IMR-90 (cell line): ENCODE data around the gene CREBBP. TPM values are rescaled to one million over a fixed set of nuclear protein-coding genes. Genes with fewer than 3 reads are reported as not detected.

Experiments
- ATAC-seq: fragments of 200-7000 bp; cut with Tn5 transposase; 2 replicates; pipeline ENCODE4 v1.9.1; 2020; ENCODE audit warnings: low read depth, mild to moderate bottlenecking, moderate library complexity
- BruUV-seq: library from RNA; stranded (reverse); fragments of 400-500 nt; replicated peaks from 2 replicates; lab custom pipeline; 2021; lab: Mats Ljungman, UMichigan
- CTCF ChIA-PET: fragments of 300-600 bp; formaldehyde crosslinking; extraction: SDS; loops from one replicate; lab custom pipeline; 2021; ENCODE audit warnings: antibody characterized with exemption; lab: Yijun Ruan, JAX
- POLR2A ChIA-PET: fragments of 300-600 bp; sonication (Branson Sonifier 250); formaldehyde crosslinking; loops from one replicate; lab custom pipeline; 2022; ENCODE audit warnings: antibody characterized with exemption; ENCODE audit not compliant: unreplicated experiment; lab: Charles Lee
- DNase-seq: peaks from one replicate; pipeline ENCODE4 v3.0.0; 2013
- H2AFZ ChIP-seq: replicated peaks from 2 replicates; pipeline ENCODE3; 2013; ENCODE audit warnings: low read length, mild to moderate bottlenecking; ENCODE audit not compliant: poor library complexity
- H2AK5ac ChIP-seq: 2 replicates; pipeline ENCODE4 v1.6.1; 2013; ENCODE audit warnings: low read depth, low read length, inconsistent platforms
- H2AK9ac ChIP-seq: replicated peaks from 2 replicates; pipeline ENCODE3; 2013; ENCODE audit warnings: mild to moderate bottlenecking, low read depth, low read length, moderate library complexity; ENCODE audit not compliant: poor library complexity
- H2BK120ac ChIP-seq: 2 replicates; pipeline ENCODE4 v1.6.1; 2013; ENCODE audit warnings: low read depth, low read length, inconsistent platforms
- H2BK15ac ChIP-seq: 3 replicates; pipeline ENCODE4 v1.6.1; 2013; ENCODE audit warnings: low read depth, low read length, inconsistent platforms
- H2BK20ac ChIP-seq: 2 replicates; pipeline ENCODE4 v1.6.1; 2013; ENCODE audit warnings: low read depth, mild to moderate bottlenecking, inconsistent platforms, low read length, moderate library complexity
- H2BK5ac ChIP-seq: 2 replicates; pipeline ENCODE4 v1.6.1; 2013; ENCODE audit warnings: mild to moderate bottlenecking, low read depth, low read length, inconsistent platforms; ENCODE audit not compliant: poor library complexity, severe bottlenecking
- H3K14ac ChIP-seq: replicated peaks from 2 replicates; pipeline ENCODE4 v1.6.1; 2013; ENCODE audit warnings: low read depth, low read length, inconsistent platforms
- H3K18ac ChIP-seq: 2 replicates; pipeline ENCODE4 v1.6.1; 2013; ENCODE audit warnings: low read depth, low read length, control low read depth
- H3K23ac ChIP-seq: 2 replicates; pipeline ENCODE4 v1.6.1; 2013; ENCODE audit warnings: low read depth, low read length, inconsistent platforms
- H3K27ac ChIP-seq: 2 replicates; pipeline ENCODE4 v1.5.1; 2013; ENCODE audit warnings: mild to moderate bottlenecking, control low read depth, low read length; ENCODE audit not compliant: insufficient read depth
- H3K27me3 ChIP-seq: 2 replicates; pipeline ENCODE4 v1.6.1; 2013; ENCODE audit warnings: low read length; ENCODE audit not compliant: control insufficient read depth, insufficient read depth
- H3K36me3 ChIP-seq: 2 replicates; pipeline ENCODE4 v1.6.1; 2013; ENCODE audit warnings: low read length, mixed read lengths; ENCODE audit not compliant: control insufficient read depth, insufficient read depth
- H3K4ac ChIP-seq: 2 replicates; pipeline ENCODE4 v1.6.1; 2013; ENCODE audit warnings: low read depth, low read length, inconsistent platforms
- H3K4me1 ChIP-seq: 2 replicates; pipeline ENCODE4 v1.6.1; 2013; ENCODE audit warnings: low read length, mixed read lengths; ENCODE audit not compliant: control insufficient read depth, insufficient read depth
- H3K4me2 ChIP-seq: 2 replicates; pipeline ENCODE4 v1.6.1; 2013; ENCODE audit warnings: low read depth, mild to moderate bottlenecking, control low read depth, low read length, moderate library complexity
- H3K4me3 ChIP-seq: 2 replicates; pipeline ENCODE4 v1.5.1; 2013; ENCODE audit warnings: low read depth, mild to moderate bottlenecking, control low read depth, low read length, moderate library complexity; ENCODE audit not compliant: insufficient read depth
- H3K56ac ChIP-seq: 2 replicates; pipeline ENCODE4 v1.6.1; 2013; ENCODE audit warnings: low read length, inconsistent platforms; ENCODE audit not compliant: insufficient read depth; ENCODE audit errors: extremely low read depth
- H3K79me1 ChIP-seq, 2 experiments: 2 replicates each; pipeline ENCODE4 v1.6.1; 2013; ENCODE audit warnings: low read length in 2 of 2, inconsistent platforms in 1 of 2, low read depth in 1 of 2
- H3K9ac ChIP-seq: 2 replicates; pipeline ENCODE4 v1.6.1; 2013; ENCODE audit warnings: low read depth, low read length, control low read depth
- H3K9me1 ChIP-seq: 2 replicates; pipeline ENCODE4 v1.6.1; 2013; ENCODE audit warnings: low read length, inconsistent platforms; ENCODE audit not compliant: insufficient read depth
- H3K9me3 ChIP-seq: 2 replicates; pipeline ENCODE4 v1.6.1; 2013; ENCODE audit warnings: low read length; ENCODE audit not compliant: control insufficient read depth, insufficient read depth
- H4K20me1 ChIP-seq: 2 replicates; pipeline ENCODE4 v1.6.1; 2013; ENCODE audit warnings: low read length, inconsistent platforms; ENCODE audit not compliant: insufficient read depth
- H4K5ac ChIP-seq: 2 replicates; pipeline ENCODE4 v1.6.1; 2013; ENCODE audit warnings: mild to moderate bottlenecking, low read depth, low read length, control low read depth
- H4K8ac ChIP-seq, 2 experiments: 2 replicates each; pipeline ENCODE4 v1.6.1; 2013; ENCODE audit warnings: low read depth in 2 of 2, low read length in 2 of 2, control low read depth in 1 of 2, inconsistent platforms in 1 of 2
- H4K91ac ChIP-seq: 2 replicates; pipeline ENCODE4 v1.6.1; 2013; ENCODE audit warnings: low read depth, low read length, inconsistent platforms; ENCODE audit not compliant: insufficient read depth
- MAFK ChIP-seq: IDR thresholded peaks from 2 replicates; pipeline ENCODE4 v1.6.1; 2012; ENCODE audit warnings: low read depth, low read length, improper control_type of control experiment
- RCOR1 ChIP-seq: IDR thresholded peaks from 2 replicates; pipeline ENCODE4 v1.6.1; 2012; ENCODE audit warnings: mild to moderate bottlenecking, low read length, improper control_type of control experiment; ENCODE audit not compliant: insufficient replicate concordance
- WGBS, 2 experiments: methylation state at CpG; one replicate each; pipeline versions ENCODE4 v1.1.5 to v1.1.7; 2013; ENCODE audit warnings: missing lambda C conversion rate in 2 of 2; ENCODE audit not compliant: insufficient read length in 1 of 2; ENCODE audit errors: extremely low coverage in 2 of 2; 5-methylcytosine and 5-hydroxymethylcytosine counted together
- dilution Hi-C: fragments of 300-500 bp; cut with HindIII; formaldehyde crosslinking; loops from one replicate; pipeline ENCODE4 v1.14.3; 2018; ENCODE audit warnings: low sequenced_read_pairs; ENCODE audit not compliant: unreplicated experiment
- in situ Hi-C: fragments of 300-500 bp; cut with MboI; formaldehyde crosslinking; loops from 3 replicates; pipeline ENCODE4 v1.14.3; 2019; ENCODE audit warnings: low sequenced_read_pairs, inconsistent platforms, mixed read lengths
- intact Hi-C: fragments of 100-400 bp; cut with micrococcal nuclease; formaldehyde crosslinking; loops from 2 replicates; pipeline ENCODE4 v1.10.0; 2022
- polyA plus RNA-seq, 3 experiments: library from polyadenylated mRNA; depleted of rRNA; stranded (reverse); fragments of >200 nt; gene quantifications; 2 replicates each; pipeline ENCODE4 v1.2.3, GENCODE V29; 2012; ENCODE audit warnings: low replicate concordance in 1 of 3
- total RNA-seq: library from RNA; depleted of rRNA; stranded (reverse); fragments of >200 nt; gene quantifications from 2 replicates; pipeline ENCODE4 v1.2.3, GENCODE V29; 2012
- TF ChIP-seq, protein P1 (sequence below): fragments of 150-350 bp; IDR thresholded peaks from 2 replicates; pipeline ENCODE4 v1.6.1; 2017; ENCODE audit warnings: mild to moderate bottlenecking, antibody characterized with exemption, low read length, low read depth

CREBBP gene
- total and polyA plus RNA-seq, 2 of the 4 experiments (the other 2 are of a cell fraction) = 7.3 to 12.5 TPM

DNA sequence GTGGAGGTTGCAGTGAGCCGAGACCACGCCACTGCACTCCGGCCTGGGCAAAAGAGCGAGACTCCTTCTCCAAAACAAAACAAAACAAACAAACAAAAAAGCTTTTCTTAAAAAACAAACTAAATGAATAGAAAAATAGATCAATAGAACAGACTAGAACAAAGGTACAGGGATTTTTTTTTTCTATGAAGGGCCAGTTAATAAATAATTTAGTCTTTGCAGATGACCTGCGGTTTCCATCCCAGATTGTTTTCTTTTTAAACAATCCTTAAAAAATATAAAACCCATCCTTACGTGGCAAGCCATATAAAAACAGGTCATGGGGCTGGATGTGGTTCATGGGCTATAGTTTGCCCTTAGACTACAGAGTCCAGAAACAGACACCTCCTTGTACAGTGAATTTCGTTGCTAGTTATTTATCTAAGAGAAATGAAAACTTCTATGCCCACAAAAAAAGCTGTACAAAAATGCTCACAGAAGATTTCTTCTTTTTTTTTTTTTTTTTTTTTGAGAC lies 45.4 kb downstream of the CREBBP start:
- no peak overlapping the region for H3K9ac ChIP-seq
- in situ Hi-C loops = no loop called here
- H3K9me1 ChIP-seq = peaks cover 20% of the 10 kb centered on the region
- dilution Hi-C loops = no loop called here
- H3K23ac ChIP-seq = no peak overlapping the region
- intact Hi-C loops = no loop called here
- peaks cover 30 to 69% of the 10 kb centered on the region in 2 experiments for H3K79me1 ChIP-seq
- BruUV-seq = no TSS peak
- H3K27ac ChIP-seq = no peak overlapping the region
- no peak overlapping the region for H2BK15ac ChIP-seq
- no peak overlapping the region for H2BK20ac ChIP-seq
- H3K36me3 ChIP-seq = peaks cover 4% of the 10 kb centered on the region
- ATAC-seq (no peak), DNase-seq (no peak)
- no peak overlapping the region for H2AFZ ChIP-seq
- no peak overlapping the region for H2AK9ac ChIP-seq
- H4K8ac ChIP-seq = no peak overlapping the region
- H3K14ac ChIP-seq = no peak overlapping the region
- H4K20me1 ChIP-seq = peaks cover 78% of the 10 kb centered on the region
- no peak overlapping the region for H3K18ac ChIP-seq
- H3K4ac ChIP-seq = no peak overlapping the region
- H3K56ac ChIP-seq = no peak overlapping the region
- no peak overlapping the region for H3K4me2 ChIP-seq
- no peak overlapping the region for H4K5ac ChIP-seq
- no peak overlapping the region for H4K91ac ChIP-seq
- no peak overlapping the region for H3K4me3 ChIP-seq
- H3K4me1 ChIP-seq = peaks cover 12% of the 10 kb centered on the region
- H2BK120ac ChIP-seq = no peak overlapping the region
- TF ChIP-seq, protein P1, sequence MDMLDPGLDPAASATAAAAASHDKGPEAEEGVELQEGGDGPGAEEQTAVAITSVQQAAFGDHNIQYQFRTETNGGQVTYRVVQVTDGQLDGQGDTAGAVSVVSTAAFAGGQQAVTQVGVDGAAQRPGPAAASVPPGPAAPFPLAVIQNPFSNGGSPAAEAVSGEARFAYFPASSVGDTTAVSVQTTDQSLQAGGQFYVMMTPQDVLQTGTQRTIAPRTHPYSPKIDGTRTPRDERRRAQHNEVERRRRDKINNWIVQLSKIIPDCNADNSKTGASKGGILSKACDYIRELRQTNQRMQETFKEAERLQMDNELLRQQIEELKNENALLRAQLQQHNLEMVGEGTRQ = no peak
- TF ChIP-seq RCOR1 (no peak), MAFK (no peak)
- no peak overlapping the region for H2BK5ac ChIP-seq
- no peak overlapping the region for H2AK5ac ChIP-seq
- CTCF ChIA-PET = no interaction called here
- H3K9me3 ChIP-seq = peaks cover 4% of the 10 kb centered on the region; the same call in 1 of the 2 replicates
- POLR2A ChIA-PET = no interaction called here
- H3K27me3 ChIP-seq = no peaks in the 10 kb centered on the region
- WGBS, 2 experiments = no CpG with 5 or more reads among the region's 7 CpGs
